HL-60 (cell line): ENCODE results near the gene ATP13A5.

ENCODE experiments used
- DNase-seq, 2 experiments: peaks; one replicate each; pipeline ENCODE4 v3.0.0-alpha.2; 2010 to 2020; ENCODE audit warnings: low read depth in 1 of 2, low spot score in 1 of 2
- H3K27ac ChIP-seq: fragments of 250-450 bp; sonication (Bioruptor Pico); replicated peaks from 2 replicates; pipeline ENCODE4 v1.5.1; 2020; ENCODE audit warnings: mild to moderate bottlenecking, moderate library complexity
- H3K27me3 ChIP-seq: fragments of 250-450 bp; sonication (Bioruptor Pico); 2 replicates; pipeline ENCODE4 v1.5.1; 2021; ENCODE audit warnings: mild to moderate bottlenecking, moderate library complexity; ENCODE audit not compliant: insufficient read depth, poor library complexity, severe bottlenecking
- H3K4me3 ChIP-seq: replicated peaks from 2 replicates; pipeline ENCODE4 v1.5.1; 2011; ENCODE audit warnings: mild to moderate bottlenecking, control low read depth, low read length; ENCODE audit not compliant: insufficient read depth
- GABPA ChIP-seq: IDR thresholded peaks from 2 replicates; pipeline ENCODE4 v1.6.1; 2012; ENCODE audit warnings: low read depth
- POLR2AphosphoS5 ChIP-seq: IDR thresholded peaks from 2 replicates; pipeline ENCODE4 v1.6.1; 2012; ENCODE audit warnings: low read depth
- SPI1 ChIP-seq: IDR thresholded peaks from 2 replicates; pipeline ENCODE4 v1.6.1; 2012; ENCODE audit warnings: low read depth, mild to moderate bottlenecking, borderline replicate concordance
- TF ChIP-seq, protein P1 (sequence below): IDR thresholded peaks from 2 replicates; pipeline ENCODE4 v1.6.1; 2012; ENCODE audit warnings: low read depth; ENCODE audit not compliant: insufficient replicate concordance
- TF ChIP-seq, protein P2 (sequence below): IDR thresholded peaks from one replicate; pipeline ENCODE4 v1.5.1; 2011; ENCODE audit warnings: low read length, control low read depth, inconsistent platforms; ENCODE audit not compliant: insufficient read depth

ATP13A5 gene

DNA sequence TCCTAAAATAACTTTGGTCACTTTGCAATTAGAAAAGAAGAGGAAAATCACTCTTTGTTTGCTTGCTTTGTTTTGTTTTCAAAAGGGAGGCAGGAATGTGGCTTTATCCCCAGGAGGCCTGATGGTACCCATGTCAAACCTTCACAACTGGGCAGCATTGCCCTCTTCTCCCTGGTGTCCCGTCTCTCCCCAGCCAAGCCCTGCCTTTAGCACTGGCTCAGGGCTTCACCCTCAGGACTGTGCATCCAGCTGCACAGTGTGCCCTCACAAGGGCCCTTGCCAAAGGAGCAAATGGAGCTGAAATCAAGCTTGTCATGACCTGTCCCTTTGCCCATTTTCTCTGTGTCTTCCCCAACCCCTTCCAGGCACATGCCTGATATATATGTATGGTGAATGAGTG lies 29.1 kb upstream of the ATP13A5 start:
- TF ChIP-seq, protein P1, sequence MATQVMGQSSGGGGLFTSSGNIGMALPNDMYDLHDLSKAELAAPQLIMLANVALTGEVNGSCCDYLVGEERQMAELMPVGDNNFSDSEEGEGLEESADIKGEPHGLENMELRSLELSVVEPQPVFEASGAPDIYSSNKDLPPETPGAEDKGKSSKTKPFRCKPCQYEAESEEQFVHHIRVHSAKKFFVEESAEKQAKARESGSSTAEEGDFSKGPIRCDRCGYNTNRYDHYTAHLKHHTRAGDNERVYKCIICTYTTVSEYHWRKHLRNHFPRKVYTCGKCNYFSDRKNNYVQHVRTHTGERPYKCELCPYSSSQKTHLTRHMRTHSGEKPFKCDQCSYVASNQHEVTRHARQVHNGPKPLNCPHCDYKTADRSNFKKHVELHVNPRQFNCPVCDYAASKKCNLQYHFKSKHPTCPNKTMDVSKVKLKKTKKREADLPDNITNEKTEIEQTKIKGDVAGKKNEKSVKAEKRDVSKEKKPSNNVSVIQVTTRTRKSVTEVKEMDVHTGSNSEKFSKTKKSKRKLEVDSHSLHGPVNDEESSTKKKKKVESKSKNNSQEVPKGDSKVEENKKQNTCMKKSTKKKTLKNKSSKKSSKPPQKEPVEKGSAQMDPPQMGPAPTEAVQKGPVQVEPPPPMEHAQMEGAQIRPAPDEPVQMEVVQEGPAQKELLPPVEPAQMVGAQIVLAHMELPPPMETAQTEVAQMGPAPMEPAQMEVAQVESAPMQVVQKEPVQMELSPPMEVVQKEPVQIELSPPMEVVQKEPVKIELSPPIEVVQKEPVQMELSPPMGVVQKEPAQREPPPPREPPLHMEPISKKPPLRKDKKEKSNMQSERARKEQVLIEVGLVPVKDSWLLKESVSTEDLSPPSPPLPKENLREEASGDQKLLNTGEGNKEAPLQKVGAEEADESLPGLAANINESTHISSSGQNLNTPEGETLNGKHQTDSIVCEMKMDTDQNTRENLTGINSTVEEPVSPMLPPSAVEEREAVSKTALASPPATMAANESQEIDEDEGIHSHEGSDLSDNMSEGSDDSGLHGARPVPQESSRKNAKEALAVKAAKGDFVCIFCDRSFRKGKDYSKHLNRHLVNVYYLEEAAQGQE: no peak
- TF ChIP-seq SPI1 (no peak), GABPA (no peak)
- TF ChIP-seq, protein P2, sequence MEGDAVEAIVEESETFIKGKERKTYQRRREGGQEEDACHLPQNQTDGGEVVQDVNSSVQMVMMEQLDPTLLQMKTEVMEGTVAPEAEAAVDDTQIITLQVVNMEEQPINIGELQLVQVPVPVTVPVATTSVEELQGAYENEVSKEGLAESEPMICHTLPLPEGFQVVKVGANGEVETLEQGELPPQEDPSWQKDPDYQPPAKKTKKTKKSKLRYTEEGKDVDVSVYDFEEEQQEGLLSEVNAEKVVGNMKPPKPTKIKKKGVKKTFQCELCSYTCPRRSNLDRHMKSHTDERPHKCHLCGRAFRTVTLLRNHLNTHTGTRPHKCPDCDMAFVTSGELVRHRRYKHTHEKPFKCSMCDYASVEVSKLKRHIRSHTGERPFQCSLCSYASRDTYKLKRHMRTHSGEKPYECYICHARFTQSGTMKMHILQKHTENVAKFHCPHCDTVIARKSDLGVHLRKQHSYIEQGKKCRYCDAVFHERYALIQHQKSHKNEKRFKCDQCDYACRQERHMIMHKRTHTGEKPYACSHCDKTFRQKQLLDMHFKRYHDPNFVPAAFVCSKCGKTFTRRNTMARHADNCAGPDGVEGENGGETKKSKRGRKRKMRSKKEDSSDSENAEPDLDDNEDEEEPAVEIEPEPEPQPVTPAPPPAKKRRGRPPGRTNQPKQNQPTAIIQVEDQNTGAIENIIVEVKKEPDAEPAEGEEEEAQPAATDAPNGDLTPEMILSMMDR: no peak
- no peak for DNase-seq
- Histone ChIP-seq H3K27me3 (no peaks in the 10 kb centered on the region), H3K27ac (no peak overlapping the region), H3K4me3 (no peak overlapping the region)

DNA sequence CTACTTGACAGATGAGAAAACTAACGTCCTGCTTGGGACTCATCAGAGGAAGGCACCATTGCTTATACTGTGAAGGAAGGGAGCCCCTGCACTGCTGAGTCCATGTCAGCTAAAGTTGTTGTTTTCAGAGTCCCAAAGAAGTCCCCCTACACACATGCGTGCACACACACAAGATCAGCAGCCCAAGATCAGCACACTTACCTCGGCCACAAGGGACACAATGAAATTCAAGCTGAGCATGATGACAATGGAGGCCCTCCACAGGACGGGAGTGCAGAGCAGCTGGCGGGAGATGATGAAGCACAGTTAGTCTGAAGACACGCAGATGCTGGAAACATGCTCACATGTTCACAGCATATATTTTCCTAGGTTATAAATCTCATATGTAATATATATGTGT lies 28.6 kb upstream of the ATP13A5 start:
- Histone ChIP-seq H3K4me3 (no peak overlapping the region), H3K27me3 (no peaks in the 10 kb centered on the region), H3K27ac (no peak overlapping the region)
- no peak for DNase-seq
- no peak for TF ChIP-seq POLR2AphosphoS5
- TF ChIP-seq SPI1: no peak
- TF ChIP-seq, protein P1: no peak
- TF ChIP-seq, protein P2: no peak
- TF ChIP-seq GABPA: no peak

DNA sequence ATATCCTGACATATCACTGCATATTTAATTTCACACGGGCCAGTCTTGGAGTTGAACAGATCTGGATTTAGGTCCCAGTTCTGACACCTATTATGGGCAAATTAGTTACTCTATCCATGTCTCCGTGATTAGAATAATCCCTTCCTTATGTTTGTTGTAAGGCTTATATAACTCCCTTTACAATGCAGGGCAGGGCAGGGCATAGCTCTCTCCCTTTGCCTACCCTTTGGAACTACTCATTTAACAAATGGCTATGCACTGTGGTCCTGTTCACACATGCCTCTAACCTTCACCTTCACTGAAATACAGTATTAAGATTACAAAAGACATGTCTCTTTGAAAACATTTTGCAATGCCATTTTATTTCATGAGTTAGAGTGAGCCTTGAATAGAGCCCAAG lies 24.8 kb upstream of the ATP13A5 start:
- Histone ChIP-seq H3K27me3 (no peaks in the 10 kb centered on the region), H3K27ac (no peak overlapping the region), H3K4me3 (no peak overlapping the region)
- TF ChIP-seq POLR2AphosphoS5 (no peak), SPI1 (no peak)
- TF ChIP-seq, protein P2: no peak
- no peak for DNase-seq

DNA sequence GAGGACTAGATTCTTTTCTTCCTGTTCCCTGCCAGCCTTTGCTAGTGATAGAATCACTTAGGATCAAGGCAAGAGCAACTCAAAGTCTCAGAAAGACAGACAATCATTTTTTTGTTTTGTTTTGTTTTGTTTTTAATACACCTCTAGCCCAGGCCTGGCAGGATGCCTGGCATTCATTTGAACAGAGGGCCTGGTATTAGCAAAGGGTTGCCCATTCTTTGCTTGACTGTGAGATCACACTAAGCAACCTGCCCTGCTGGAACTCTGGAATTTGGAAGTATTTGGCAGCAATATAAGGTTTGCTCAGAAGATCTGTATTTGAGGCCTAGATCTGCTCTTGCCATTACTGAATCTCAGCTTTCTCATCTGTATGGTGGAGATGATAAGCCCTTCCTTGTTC lies 21.8 kb upstream of the ATP13A5 start:
- no peak for DNase-seq

More for the DNA sequence above, 21.8 kb upstream of the ATP13A5 start:
- Histone ChIP-seq H3K4me3 (no peak overlapping the region), H3K27me3 (no peaks in the 10 kb centered on the region), H3K27ac (no peak overlapping the region)
- TF ChIP-seq SPI1: no peak
- TF ChIP-seq, protein P1: no peak
- TF ChIP-seq, protein P2: no peak
- no peak for TF ChIP-seq POLR2AphosphoS5
- no peak for TF ChIP-seq GABPA
